Right ventricle myocardium superior (tissue), 1 donor: ENCODE data around the gene SRCIN1. TPM values are rescaled to one million over a fixed set of nuclear protein-coding genes. Genes with fewer than 3 reads are reported as not detected.

Experiments used
- ATAC-seq: fragments of 200-7000 bp; cut with Tn5 transposase; one replicate; pipeline ENCODE4 v1.9.1; 2020; ENCODE audit warnings: mild to moderate bottlenecking; ENCODE audit not compliant: poor library complexity
- DNase-seq: peaks from one replicate; pipeline ENCODE4 v3.0.0-alpha.2; 2020
- intact Hi-C: fragments of 100-400 bp; cut with DNase I; formaldehyde crosslinking; loops from one replicate; pipeline ENCODE4 v1.11.2; 2022
- total RNA-seq: library from RNA; stranded (reverse); fragmentation: NEBNext Ultra II Directional; extraction: Animal tissue kit (Norgen Biotek cat#: 25700); gene quantifications from one replicate; pipeline ENCODE4 v1.2.1, GENCODE V29; 2021
- donor health status: DM: no; HTN: yes; CAD: no; lungs with severe emphysema.

Gene SRCIN1
- total RNA-seq, 1 donor from 2014 or later, result 2.3 TPM

DNA sequence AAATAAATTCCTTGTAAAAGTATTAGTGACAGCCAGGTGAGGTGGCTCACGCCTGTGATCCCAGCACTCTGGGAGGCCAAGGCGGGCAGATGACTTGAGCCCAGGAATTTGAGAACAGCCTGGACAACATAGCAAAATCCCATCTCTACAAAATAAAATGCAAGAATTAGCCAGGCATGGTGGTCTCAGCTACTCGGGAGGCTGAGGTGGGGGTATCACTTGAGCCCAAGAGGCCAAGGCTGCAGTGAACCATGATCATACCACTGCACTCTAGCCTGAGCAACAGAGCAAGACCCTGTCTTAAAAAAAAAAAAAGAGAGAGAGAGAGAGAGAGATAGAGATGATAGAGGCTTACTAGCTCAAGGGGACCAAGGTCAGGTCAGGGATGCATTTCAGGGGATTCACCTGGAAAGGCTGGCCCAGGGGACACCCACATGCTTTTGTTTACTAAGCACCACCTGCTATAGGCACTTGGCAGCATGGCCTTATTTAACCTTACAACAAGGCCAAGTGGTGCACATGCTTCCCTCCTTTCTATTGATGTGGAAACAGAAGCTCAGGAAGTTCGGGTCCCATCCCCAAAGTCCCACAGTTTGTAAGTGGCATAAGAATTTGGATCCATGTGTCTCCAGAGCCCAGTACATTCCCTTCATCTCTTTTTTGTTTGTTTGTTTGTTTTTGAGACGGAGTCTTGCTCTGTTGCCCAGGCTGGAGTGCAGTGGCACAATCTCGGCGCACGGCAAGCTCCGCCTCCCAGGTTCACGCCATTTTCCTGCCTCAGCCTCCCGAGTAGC, 12.4 kb upstream of the SRCIN1 start:
- intact Hi-C loops, result no loop called here
- ATAC-seq (no peak), DNase-seq (no peak)

DNA sequence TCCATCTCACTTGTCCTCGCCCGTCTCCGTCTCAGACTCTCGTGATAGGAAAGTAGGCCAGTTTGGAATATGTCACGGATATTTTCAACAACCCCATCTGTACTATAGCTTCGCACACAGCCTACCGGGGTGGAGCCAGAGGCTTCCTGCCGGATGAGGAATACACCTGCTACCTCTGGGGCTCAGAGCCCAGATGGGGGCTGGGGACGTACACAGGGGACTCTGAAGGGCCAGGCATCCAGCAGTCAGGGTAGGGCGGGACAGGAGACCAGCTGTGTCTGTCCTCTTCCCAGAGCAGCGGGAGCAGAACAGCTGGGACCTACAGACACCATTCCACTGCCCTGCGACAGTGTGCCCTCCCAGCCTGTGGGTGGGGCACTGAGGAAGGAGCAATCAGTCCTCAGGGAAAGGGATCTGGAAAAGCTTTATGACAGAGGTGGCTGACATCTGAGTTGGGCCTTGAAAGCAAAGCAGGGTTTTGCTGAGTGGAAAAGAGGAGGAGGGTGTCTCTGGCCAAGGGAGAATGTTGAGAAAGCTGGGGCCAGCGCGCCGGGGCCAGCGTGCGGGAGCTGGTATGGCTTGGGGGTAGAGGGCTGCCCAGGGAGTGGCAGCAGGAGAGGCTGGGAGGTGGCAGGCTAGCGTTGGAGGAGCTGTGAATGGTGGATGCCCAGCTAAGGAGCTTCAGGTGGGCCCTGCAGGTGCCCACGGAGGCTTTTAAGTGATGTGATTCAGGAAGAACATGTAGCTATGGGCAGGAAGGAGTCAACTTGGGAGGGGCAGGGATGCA, 11.5 kb upstream of the SRCIN1 start:
- DNase-seq, result no peak
- no peak for ATAC-seq
- intact Hi-C loops, result no loop called here

DNA sequence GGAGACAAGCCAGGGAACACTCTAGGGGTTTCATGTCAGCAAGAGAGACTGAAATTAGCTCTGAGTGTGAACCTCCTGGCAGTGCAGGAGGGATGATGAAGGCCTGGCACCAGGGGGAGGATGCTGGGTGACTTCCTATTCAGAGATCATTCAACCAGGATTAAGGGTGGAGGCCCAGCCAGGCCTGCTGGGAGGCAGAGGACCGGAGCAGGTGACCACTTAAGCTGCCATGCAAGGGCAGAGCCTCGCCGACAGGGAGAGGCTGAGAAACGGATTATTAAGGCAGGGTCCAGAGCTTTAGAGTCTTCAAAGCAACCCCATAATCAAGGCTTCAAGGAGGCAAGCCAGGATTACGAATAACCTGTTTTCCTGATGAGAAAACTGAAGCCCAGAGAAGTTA, 10.6 kb upstream of the SRCIN1 start:
- intact Hi-C loops, result no loop called here
- no peak for DNase-seq
- ATAC-seq, result no peak

DNA sequence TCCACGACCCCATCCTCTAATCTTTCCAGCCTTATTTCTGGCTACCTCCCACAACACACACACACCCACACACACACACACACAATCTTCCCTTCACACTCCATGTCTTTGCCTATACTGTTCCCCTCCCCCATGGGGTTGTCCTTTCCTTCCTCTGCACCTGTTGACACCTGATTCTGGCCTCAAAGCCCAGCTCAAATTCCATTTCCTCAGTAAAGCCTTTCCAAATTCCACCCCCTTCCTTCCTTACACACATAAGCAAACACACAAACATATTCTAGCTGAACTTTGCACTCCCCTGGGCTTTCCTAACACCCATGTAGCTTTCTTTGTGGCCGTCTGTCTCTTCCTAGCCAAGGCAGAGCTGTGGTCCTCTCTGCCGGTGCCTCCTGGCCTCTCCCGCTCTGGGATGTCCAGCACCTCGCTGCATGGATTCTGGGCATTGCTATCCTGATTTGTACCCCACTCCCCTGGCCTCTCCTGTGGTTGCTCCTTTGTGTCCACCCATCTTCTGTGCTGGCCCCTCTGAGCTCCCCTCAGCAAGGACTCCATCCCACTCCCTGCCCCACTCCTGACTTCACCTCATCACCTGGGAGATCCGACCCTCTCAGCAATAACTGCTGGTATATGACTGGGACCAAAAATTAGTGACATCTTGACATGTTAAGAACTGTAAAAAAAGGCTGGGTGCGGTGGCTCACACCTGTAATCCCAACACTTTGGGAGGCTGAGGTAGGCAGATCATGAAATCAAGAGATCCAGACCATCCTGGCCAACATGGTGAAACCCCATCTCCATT, 8.4 kb upstream of the SRCIN1 start:
- no peak for ATAC-seq
- intact Hi-C loops, result no loop called here
- no peak for DNase-seq

DNA sequence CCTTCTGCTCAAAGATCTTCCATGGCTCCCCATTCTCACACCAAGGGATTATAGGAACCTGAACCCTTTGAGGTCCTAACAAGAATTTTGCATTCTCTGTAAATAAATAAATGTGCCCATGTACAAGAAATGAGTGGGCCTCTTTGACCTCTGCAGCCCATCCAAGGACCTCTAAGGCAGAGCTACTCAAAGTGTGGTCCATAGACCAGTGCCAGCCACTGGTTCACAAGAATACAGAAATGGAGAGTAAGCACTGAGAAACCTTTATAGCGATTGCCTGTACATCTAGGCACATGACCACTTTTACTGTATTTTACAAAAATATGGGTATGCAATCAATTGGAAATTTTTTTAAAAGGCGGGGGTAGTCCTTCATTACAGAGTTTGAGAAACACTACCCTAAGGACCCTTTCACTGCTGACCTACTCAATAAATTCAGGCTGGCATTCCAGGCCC, 7.8 kb upstream of the SRCIN1 start:
- intact Hi-C loops, result no loop called here
- ATAC-seq (no peak), DNase-seq (no peak)

DNA sequence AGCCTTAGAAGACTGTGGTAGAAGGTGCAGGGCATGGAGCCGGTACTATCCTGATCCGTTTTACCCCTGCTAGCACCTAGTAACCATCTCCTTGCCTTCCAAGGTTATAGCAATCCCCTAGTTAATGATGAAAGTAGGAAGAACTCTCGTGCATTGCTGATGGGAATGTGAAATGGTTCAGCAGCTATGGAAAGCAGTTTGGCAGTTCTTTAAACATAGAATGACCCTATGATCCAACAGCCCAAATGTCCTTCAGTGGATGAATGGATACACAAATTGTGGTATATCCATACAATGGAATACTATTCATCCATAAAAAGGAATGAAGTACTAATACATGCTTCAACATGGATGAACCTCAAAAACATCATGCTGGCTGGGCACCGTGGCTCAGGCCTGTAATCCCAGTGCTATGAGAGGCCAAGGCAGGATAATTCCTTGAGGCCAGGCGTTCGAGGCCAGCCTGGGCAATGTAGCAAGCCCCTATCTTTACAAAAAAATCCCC, 6.2 kb upstream of the SRCIN1 start:
- intact Hi-C loops, result no loop called here
- ATAC-seq (no peak), DNase-seq (no peak)

DNA sequence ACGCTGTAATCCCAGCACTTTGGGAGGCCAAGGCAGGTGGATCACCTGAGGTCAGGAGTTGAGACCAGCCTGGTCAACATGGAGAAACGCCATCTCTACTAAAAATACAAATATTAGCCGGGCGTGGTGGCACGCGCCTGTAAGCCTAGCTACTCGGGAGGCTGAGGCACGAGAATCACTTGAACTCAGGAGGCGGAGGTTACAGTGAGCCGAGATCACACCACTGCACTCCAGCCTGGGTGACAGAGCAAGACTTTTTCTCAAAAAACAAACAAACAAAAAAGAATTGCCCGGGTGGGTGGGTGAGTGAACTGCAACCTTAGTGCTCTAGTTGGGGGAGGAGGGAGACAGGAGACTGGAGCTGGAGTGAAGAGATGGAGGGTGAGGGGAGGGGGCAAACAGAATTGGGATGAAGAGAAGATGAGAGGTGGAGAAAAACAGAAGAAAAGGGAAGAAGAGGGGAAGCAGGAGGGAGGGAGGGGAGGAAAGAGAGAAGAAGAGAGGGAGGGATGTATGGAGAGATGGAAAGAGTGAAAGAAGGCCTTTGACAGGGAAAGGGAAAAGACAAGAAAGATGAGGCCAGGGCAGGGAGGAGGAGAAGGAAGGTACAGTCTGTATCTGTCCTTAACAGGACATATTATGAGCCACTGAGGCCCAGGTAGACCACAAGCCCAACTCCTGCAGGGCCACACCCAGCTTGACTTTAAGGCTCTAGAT, 5.5 kb upstream of the SRCIN1 start:
- no peak for ATAC-seq
- intact Hi-C loops, result no loop called here

DNA sequence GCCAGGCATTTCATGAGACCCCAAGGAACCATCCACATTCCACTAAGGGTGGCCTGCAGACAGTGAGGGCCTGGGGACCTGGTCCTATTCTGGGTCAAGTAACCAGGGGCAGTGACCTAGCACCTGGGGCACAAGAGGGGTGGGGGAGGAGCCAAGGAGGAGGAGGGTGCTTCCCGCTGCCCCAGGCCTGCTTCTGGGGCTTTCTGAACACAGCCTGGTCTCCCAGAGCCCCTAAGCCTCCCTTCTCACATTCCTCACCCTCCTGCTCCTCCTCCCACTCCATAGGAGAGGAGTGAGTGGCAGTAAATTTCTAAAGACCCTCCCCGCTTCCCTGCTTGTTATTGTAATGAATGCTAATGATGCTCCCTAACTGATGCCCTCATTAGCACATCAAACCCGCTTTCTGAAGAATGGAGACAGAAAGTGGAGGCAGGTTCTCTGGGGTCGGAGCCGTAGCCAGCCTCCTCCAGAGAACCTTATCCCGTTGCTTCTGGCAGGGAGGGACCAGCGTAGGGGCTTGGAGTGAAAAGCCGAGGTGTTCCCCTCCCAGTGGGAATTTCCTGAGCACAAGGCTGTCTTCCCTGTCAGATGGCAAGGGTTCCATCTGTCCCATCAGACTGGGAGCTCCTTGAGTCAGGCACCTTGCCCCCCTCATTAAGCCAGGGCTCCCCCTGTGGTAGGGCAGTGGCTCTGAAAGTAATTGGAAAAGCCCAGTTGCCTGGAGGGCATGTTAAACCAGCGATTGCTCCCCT, 3.7 kb upstream of the SRCIN1 start:
- no peak for DNase-seq
- no peak for ATAC-seq
- intact Hi-C loops, result no loop called here

More for the DNA sequence above, 5.5 kb upstream of the SRCIN1 start:
- DNase-seq, result no peak

DNA sequence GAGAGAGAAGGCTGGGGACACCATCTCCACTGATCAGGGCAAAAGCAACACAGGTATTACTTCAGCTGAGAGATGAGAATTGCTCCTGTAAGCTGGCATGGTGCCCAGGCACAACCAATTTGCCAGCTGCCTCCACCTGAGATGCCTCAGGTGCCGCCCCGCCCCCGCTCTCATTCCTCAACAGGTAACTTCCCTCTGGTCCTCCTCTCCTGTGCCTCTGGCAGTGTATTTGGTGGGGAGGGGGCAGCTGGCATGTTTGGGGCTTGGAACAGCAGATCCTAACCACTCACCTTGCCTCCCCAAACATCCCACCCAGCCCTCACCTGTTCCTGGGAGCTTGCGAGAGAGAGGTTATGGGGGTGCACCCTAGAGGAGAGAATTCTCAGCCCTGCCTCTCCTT, 2.9 kb upstream of the SRCIN1 start:
- no peak for DNase-seq

DNA sequence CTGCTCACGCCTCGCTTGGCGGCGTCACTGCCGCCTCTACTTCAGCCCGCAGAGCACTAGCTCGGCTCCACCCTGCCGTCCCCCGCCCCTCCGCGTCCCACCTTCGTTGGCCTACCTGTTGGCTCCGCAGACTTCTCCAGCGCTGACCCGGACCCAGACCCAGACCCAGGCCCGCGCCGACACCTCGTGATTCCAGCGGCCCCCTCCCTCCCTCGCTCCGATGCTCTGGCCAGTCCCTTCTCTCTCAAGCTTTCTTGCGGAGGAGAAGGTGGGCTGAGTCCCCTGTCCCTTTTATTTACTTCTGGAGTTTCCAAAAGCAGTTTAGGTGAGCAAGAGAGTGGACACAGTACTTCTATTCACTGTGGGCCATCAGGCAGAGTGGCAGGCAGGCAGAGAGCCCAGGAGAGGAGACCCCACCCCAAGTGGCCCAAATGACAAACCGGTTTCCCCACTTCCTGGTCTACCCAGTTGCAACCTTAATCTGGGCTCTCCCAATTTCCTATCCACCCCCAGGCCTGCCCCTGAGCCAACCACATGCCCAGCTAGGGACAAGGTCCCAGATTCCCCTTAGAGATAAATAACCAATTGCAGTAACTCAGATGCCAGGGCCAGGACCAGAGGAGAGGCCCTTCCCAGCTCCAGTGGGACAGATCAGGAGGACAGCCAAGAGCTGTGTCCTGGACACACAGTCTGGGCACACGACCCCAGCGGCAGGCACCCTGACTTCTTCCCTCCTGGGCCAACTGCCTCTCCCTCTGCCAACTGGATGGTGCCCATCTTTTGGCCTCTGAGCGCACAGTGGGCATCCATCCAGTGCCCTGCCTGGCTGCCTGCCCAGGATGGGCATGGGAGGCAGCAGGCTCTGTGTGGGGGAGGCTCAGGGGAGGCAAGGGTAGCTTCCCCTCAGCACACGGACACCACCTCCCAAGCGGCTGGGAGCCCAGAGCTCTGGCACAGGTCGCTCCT, 1.2 kb upstream of the SRCIN1 start:
- ATAC-seq, result peak; percentile 89
- intact Hi-C loops, result no loop called here

More for the DNA sequence above, 2.9 kb upstream of the SRCIN1 start:
- ATAC-seq, result no peak
- intact Hi-C loops, result no loop called here

DNA sequence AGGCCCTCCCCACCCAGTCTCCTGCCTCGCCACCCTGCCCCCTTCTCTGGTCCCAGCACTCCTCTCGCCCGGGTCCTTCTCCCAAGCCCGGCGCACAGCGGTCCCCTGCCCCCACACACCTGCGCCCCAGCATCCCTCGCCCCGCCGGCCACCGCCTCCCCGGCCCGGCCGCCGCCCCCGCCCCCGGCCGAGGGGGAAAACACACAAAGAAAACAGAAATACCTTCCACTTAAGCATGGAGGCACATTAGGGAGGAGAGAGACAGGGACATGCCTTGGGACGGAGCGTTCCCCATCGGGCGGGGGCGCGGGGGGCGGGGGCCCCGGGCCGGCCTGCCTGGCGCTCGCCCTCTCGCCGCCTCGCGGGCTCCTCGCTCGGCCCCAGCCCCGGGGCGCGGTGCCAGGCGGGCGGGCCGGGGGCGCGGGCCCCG, 326 bp downstream of the SRCIN1 start:
- ATAC-seq (no peak), DNase-seq (no peak)
- intact Hi-C loops, result no loop called here

More for the DNA sequence above, 1.2 kb upstream of the SRCIN1 start:
- DNase-seq, result peak; percentile 81

DNA sequence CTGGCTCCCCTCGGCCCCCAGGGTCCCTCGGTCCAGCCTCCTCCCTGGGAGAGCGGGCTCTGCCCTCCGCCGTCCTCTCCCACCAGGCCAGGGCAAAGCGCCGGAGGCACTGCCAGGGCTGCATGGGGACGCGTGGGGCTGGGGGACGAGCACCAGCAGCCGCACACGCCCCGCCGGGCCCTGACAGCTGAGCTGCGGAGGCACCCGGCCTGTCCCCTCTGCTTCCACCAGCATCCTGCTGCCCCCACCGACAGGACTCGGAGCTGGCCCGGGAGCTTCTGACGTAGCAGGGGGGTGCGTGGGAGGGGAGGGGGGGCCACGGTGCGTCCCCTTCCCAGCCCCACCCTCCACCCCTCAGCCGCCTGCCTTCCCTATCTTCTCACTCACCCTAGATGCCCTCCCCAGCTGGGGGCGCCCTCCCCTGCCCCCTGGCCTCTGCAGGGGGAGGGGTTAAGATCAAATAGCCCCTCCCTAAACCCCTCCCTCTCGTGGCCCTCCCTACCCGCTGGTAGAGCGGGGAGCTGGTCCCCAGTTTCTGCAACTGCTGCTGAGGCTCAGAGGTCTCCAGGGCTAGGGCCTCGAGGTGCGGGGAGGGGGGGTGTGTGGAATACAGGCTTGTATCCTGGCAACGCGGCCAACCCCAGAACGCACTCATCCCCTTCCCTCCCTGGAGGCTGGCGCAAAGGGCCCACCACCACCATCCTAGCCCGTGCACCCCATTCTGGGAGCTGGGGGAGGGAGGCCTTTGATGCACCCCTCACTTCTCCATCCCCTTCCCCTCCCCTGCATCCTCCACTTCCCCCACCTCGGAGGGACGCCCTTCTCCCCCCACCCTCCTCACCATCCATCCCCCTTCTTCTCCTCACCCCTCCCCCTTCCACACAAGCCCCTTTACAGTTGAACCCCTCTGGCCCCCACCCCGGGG, 1.0 kb downstream of the SRCIN1 start:
- intact Hi-C loops, result no loop called here
- ATAC-seq (no peak), DNase-seq (no peak)

DNA sequence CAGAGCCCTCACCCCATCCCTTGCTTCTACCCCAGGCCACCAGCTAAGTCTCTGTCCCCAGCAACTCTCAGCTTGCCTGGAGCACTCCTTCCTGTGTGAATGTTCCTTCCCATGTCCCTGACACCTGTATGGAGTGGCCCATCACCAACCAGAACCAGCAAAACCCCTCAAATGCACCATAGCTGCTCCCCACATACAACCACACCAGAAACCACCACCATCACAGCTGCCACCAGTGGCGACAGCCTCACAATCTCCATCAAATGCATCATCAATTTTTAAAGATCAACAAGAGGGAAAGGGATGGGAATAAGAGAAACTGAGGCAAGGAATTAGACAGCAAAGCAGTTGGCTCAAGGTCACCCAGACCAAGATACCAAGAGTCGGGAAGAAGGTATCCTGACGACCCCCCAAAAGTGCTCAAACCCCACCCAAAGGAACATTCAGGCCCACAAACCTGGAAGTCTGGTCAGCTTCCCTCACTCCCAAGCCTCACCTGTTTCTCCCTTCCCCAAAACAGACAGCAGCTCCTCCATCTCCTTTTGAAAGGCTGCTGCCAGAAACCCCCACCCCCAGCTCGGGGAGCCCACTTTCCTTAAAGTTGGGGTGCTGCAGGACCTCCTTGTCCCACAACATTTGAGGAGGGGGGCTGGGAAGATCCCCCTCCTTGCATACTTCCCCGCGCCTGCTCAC, 1.8 kb downstream of the SRCIN1 start:
- ATAC-seq (no peak), DNase-seq (no peak)
- intact Hi-C loops, result no loop called here

DNA sequence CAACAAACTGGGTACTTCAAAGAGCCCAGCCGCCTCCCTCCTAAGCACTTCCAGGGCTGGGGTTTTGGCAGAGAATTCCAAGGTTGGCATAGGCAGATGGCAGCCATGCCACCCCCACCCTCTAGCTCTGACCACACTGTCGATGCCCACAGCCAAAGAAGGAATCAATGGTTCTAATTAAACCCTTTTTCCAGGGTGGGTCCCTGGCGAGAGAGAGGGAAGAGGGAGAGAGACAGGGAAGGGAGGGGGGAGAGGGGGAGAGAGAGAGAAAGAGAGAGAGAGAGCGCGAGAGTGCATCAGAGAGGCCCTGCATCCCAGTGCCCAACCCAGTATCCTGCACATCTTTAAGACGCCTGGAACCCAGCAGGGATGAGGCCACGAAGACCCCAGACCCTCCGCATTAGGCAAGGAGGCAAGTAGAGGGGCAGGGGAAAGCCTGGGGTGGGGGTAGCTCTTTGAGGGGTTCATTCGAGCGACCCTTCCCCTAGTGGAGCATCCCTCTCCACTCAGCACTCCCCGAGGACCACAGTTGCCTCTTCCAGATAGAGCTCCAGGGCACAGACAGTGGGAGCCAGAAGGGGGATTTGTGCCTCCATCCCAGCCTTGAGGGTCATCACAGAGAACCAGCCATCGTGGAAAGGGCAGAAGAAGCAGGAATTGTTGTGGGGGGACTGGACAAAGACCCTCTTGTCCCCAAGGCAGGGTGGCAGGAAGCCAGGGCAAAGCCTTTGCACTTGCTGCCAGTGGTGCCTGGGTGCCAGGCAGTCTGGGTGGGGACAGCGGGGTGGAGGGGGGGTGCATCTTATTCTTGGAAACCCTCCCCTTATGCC, 2.6 kb downstream of the SRCIN1 start:
- intact Hi-C loops, result no loop called here
- DNase-seq (no peak), ATAC-seq (no peak)
